Measurements from ENCODE around the gene ANKMY2. TPM values are rescaled to one million over a fixed set of nuclear protein-coding genes. Genes with fewer than 3 reads are reported as not detected.
"Not testable (repeated sequence)": the region's sequence is repeated elsewhere in the genome, so short reads cannot be mapped to it uniquely, and the experiment has no call there.

The ANKMY2 gene
- total RNA-seq, 1 experiment from 2014 or later, result 39.2 TPM

GRCh38 chr7:16627236-16627635, 18.3 kb downstream of the ANKMY2 start:
- peak; percentile 29 for DNase-seq (ENCODE audit: low read depth)

GRCh38 chr7:16626388-16626787, 19.2 kb downstream of the ANKMY2 start:
- DNase-seq (ENCODE audit: low read depth), result no peak

GRCh38 chr7:16619979-16620408, 25.6 kb downstream of the ANKMY2 start:
- no peak for DNase-seq (ENCODE audit: low read depth)

- DNase-seq (ENCODE audit: low read depth), result no peak
Measured at GRCh38 chr7:16616542-16616941, 29.0 kb downstream of the ANKMY2 start.

- no peak for DNase-seq (ENCODE audit: low read depth)
Measured at GRCh38 chr7:16616122-16616521, 29.4 kb downstream of the ANKMY2 start.

- no peak for DNase-seq (ENCODE audit: low read depth)
Measured at GRCh38 chr7:16615228-16615627, 30.3 kb downstream of the ANKMY2 start.

GRCh38 chr7:16611711-16612110, 33.8 kb downstream of the ANKMY2 start:
- no peak for DNase-seq (ENCODE audit: low read depth)

GRCh38 chr7:16609842-16610450, 35.6 kb downstream of the ANKMY2 start:
- DNase-seq (ENCODE audit: low read depth), result no peak

GRCh38 chr7:16606704-16607103, 38.9 kb downstream of the ANKMY2 start:
- no peak for DNase-seq (ENCODE audit: low read depth)

GRCh38 chr7:16604054-16604453, 41.5 kb downstream of the ANKMY2 start:
- no peak for DNase-seq (ENCODE audit: low read depth)

GRCh38 chr7:16603633-16604032, 41.9 kb downstream of the ANKMY2 start:
- peak; percentile 9 for DNase-seq (ENCODE audit: low read depth)

GRCh38 chr7:16599860-16600259, 45.7 kb downstream of the ANKMY2 start:
- DNase-seq (ENCODE audit: low read depth), result no peak

GRCh38 chr7:16598015-16598414, 47.5 kb downstream of the ANKMY2 start:
- DNase-seq (ENCODE audit: low read depth), result no peak

GRCh38 chr7:16595596-16595995, 50.0 kb downstream of the ANKMY2 start:
- DNase-seq (ENCODE audit: low read depth), result not testable (repeated sequence)

- no peak for DNase-seq (ENCODE audit: low read depth)
Measured at GRCh38 chr7:16594676-16595075, 50.9 kb downstream of the ANKMY2 start.

GRCh38 chr7:16594061-16594460, 51.5 kb downstream of the ANKMY2 start:
- DNase-seq (ENCODE audit: low read depth), result peak; percentile 61

GRCh38 chr7:16592395-16592794, 53.2 kb downstream of the ANKMY2 start:
- no peak for DNase-seq (ENCODE audit: low read depth)

GRCh38 chr7:16590424-16590823, 55.1 kb downstream of the ANKMY2 start:
- no peak for DNase-seq (ENCODE audit: low read depth)

GRCh38 chr7:16589881-16590280, 55.7 kb downstream of the ANKMY2 start:
- DNase-seq (ENCODE audit: low read depth), result no peak

- no peak for DNase-seq (ENCODE audit: low read depth)
Measured at GRCh38 chr7:16587790-16588189, 57.8 kb downstream of the ANKMY2 start.

- DNase-seq (ENCODE audit: low read depth), result no peak
Measured at GRCh38 chr7:16587129-16587528, 58.4 kb downstream of the ANKMY2 start.

- DNase-seq (ENCODE audit: low read depth), result no peak
Measured at GRCh38 chr7:16586081-16586874, 59.3 kb downstream of the ANKMY2 start.

- DNase-seq (ENCODE audit: low read depth), result no peak
Measured at GRCh38 chr7:16585540-16585939, 60.0 kb downstream of the ANKMY2 start.

Measured in M059J (cell line).